ENCODE measurements around the gene BNIP5.

The BNIP5 gene

GRCh38 chr6:36320475-36320874 lies 16.2 kb downstream of the BNIP5 start:
- DNase-seq = no peak

GRCh38 chr6:36319821-36320220 lies 16.9 kb downstream of the BNIP5 start:
- DNase-seq = no peak

- DNase-seq = no peak
These were observed 17.3 kb downstream of the BNIP5 start for GRCh38 chr6:36319436-36319762.

- DNase-seq = no peak
These were observed 17.8 kb downstream of the BNIP5 start for GRCh38 chr6:36318690-36319435.

GRCh38 chr6:36317623-36318022 lies 19.1 kb downstream of the BNIP5 start:
- no peak for DNase-seq

- no peak for DNase-seq
These were observed 20.8 kb downstream of the BNIP5 start for GRCh38 chr6:36315921-36316320.

GRCh38 chr6:36314221-36315014 lies 22.3 kb downstream of the BNIP5 start:
- no peak for DNase-seq

- DNase-seq = no peak
These were observed 23.1 kb downstream of the BNIP5 start for GRCh38 chr6:36313649-36313936.

- no peak for DNase-seq
These were observed 23.6 kb downstream of the BNIP5 start for GRCh38 chr6:36312854-36313648.

GRCh38 chr6:36309900-36310299 lies 26.8 kb downstream of the BNIP5 start:
- no peak for DNase-seq

- DNase-seq = no peak
These were observed 27.5 kb downstream of the BNIP5 start for GRCh38 chr6:36309203-36309602.

GRCh38 chr6:36308514-36308913 lies 28.2 kb downstream of the BNIP5 start:
- DNase-seq = no peak

- no peak for DNase-seq
These were observed 30.3 kb downstream of the BNIP5 start for GRCh38 chr6:36306375-36306774.

GRCh38 chr6:36305885-36306284 lies 30.8 kb downstream of the BNIP5 start:
- DNase-seq = no peak

- peak; percentile 82 to 94 (median 86) for DNase-seq
These were observed 34.3 kb downstream of the BNIP5 start for GRCh38 chr6:36302227-36302976.

- no peak for DNase-seq
These were observed 34.9 kb downstream of the BNIP5 start for GRCh38 chr6:36301781-36302180.

GRCh38 chr6:36301085-36301658 lies 35.5 kb downstream of the BNIP5 start:
- DNase-seq = no peak

- no peak for DNase-seq
These were observed 38.7 kb downstream of the BNIP5 start for GRCh38 chr6:36298027-36298426.

GRCh38 chr6:36297511-36297910 lies 39.2 kb downstream of the BNIP5 start:
- DNase-seq = no peak

- no peak for DNase-seq
These were observed 39.6 kb downstream of the BNIP5 start for GRCh38 chr6:36297051-36297450.

GRCh38 chr6:36296240-36296639 lies 40.4 kb downstream of the BNIP5 start:
- DNase-seq = no peak

GRCh38 chr6:36292170-36292569 lies 44.5 kb downstream of the BNIP5 start:
- DNase-seq = no peak
